ENCODE results near the gene TRNP1.

The TRNP1 gene

GRCh38 chr1:27026621-27027574 lies 33.4 kb downstream of the TRNP1 start:
- Mint-ChIP-seq H3K27me3 (ENCODE audit: low read depth, poor library complexity) (peaks cover 6% of the 10 kb centered on the region), H3K4me1 (peaks cover 41% of the 10 kb centered on the region), H3K36me3 (ENCODE audit: low read depth) (no peaks in the 10 kb centered on the region), H3K9me3 (no peaks in the 10 kb centered on the region), H3K27ac (peak overlapping the region; percentile 85), H3K4me3 (peak overlapping the region; percentile 42)
- no peak for TF ChIP-seq CTCF (IDR thresholded peaks at IDR 0.05)
- peak; percentile 64 for DNase-seq

GRCh38 chr1:27027575-27028250 lies 34.2 kb downstream of the TRNP1 start:
- no peak overlapping the region for H3K4me3 Mint-ChIP-seq
- peaks cover 3% of the 10 kb centered on the region for H3K27me3 Mint-ChIP-seq (ENCODE audit: low read depth, poor library complexity)
- TF ChIP-seq CTCF (IDR thresholded peaks at IDR 0.05), result no peak
- DNase-seq, result no peak
- H3K9me3 Mint-ChIP-seq, result no peaks in the 10 kb centered on the region
- H3K27ac Mint-ChIP-seq, result peak overlapping the region; percentile 79
- H3K36me3 Mint-ChIP-seq (ENCODE audit: low read depth), result no peaks in the 10 kb centered on the region
- H3K4me1 Mint-ChIP-seq, result peaks cover 39% of the 10 kb centered on the region

GRCh38 chr1:27029517-27029916 lies 36.0 kb downstream of the TRNP1 start:
- Mint-ChIP-seq H3K27me3 (ENCODE audit: low read depth, poor library complexity) (peaks cover 7% of the 10 kb centered on the region), H3K4me3 (no peak overlapping the region), H3K36me3 (ENCODE audit: low read depth) (no peaks in the 10 kb centered on the region), H3K4me1 (peaks cover 52% of the 10 kb centered on the region), H3K9me3 (no peaks in the 10 kb centered on the region), H3K27ac (no peak overlapping the region)
- no peak for DNase-seq
- TF ChIP-seq CTCF (IDR thresholded peaks at IDR 0.05), result no peak

GRCh38 chr1:27031235-27032118 lies 38.0 kb downstream of the TRNP1 start:
- H3K9me3 Mint-ChIP-seq, result no peaks in the 10 kb centered on the region
- no peaks in the 10 kb centered on the region for H3K36me3 Mint-ChIP-seq (ENCODE audit: low read depth)
- DNase-seq, result peak; percentile 72
- peaks cover 9% of the 10 kb centered on the region for H3K27me3 Mint-ChIP-seq (ENCODE audit: low read depth, poor library complexity)
- TF ChIP-seq CTCF (IDR thresholded peaks at IDR 0.05), result no peak
- peak overlapping the region; percentile 55 for H3K4me3 Mint-ChIP-seq
- peaks cover 60% of the 10 kb centered on the region for H3K4me1 Mint-ChIP-seq
- H3K27ac Mint-ChIP-seq, result peak overlapping the region; percentile 69

GRCh38 chr1:27032119-27032461 lies 38.6 kb downstream of the TRNP1 start:
- H3K27ac Mint-ChIP-seq, result no peak overlapping the region
- DNase-seq, result no peak
- peaks cover 9% of the 10 kb centered on the region for H3K27me3 Mint-ChIP-seq (ENCODE audit: low read depth, poor library complexity)
- H3K4me1 Mint-ChIP-seq, result peaks cover 54% of the 10 kb centered on the region
- no peaks in the 10 kb centered on the region for H3K9me3 Mint-ChIP-seq
- peak overlapping the region; percentile 55 for H3K4me3 Mint-ChIP-seq
- TF ChIP-seq CTCF (IDR thresholded peaks at IDR 0.05), result no peak
- no peaks in the 10 kb centered on the region for H3K36me3 Mint-ChIP-seq (ENCODE audit: low read depth)

All from nephron progenitor cell (in vitro differentiated cells).